Measurements from ENCODE around the gene ACY1.

ACY1 gene

DNA sequence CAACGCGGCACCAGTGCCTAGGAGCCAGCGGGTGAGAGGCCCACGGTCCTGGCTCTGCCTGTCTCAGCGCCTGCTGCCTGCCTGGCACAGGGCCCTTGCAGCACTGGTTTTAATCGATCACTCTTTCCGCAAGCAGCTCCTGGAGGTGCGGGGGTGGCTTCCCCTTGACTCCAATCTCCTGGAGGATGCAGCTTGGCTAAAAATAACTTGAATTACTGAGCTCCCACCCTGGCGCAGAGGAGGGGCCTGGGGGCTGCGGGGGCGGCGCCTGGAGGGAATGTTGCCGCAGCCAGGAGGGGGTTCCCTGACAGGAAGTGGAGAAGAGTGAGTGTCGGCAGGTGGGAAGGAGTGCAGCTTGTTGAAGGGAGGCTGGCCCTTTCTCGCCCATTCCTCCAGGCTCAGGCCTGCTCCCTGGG, 22.2 kb downstream of the ACY1 start:
- DNase-seq (ENCODE audit: low read depth) = no peak

DNA sequence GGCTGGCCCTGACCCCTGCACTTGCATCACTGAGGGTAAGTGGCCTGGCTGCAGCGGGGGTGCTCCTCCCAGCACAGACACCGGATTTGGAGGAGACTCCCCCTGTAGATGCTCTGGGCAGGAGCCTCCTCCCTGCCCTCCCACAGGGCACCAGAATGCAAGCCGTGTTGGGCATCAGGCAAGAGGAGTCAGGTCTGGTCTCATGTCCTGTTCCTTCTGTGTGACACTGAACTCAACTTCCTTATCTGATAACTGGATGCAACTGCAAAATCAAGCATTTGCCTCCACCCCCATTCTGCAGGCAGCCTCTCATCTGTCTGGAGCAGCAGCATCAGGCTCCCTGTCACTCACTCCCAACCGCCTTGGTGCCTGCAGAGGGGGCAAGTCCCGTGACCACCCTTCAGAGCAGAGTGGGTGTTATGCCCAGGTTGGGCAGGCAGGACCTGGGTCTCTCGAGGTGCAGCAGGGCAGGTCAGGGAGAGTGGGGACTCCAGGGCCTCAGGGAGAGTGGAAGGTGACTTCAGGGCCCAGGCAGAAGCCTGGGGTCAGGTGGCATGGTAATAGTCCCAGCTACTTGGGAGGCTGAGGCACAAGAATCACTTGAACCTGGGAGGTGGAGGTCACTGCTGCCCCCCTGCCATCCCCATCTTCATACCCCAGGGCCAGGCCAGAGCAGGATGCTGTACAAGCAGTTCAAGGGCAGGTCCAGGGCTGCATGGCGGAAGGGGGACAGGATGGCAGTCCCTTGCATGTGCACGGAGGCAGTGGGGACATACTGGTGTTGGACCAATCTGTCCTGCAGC, 22.9 kb downstream of the ACY1 start:
- no peak for DNase-seq (ENCODE audit: low read depth)

DNA sequence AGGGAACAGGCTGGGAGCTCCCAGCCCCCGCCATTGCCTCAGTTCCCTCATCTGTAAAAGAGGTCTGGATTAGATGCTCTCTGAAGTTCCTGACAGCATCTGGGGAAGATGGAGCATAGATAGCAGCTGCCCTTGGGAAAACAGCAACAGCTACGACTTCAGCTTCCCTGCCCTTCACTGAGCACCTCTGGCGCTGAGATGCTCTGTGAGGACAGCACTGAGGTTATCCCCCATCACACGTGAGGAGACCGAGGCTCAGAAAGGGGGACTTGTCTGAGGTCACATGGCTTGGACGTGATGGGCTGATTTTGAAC, 23.4 kb downstream of the ACY1 start:
- DNase-seq (ENCODE audit: low read depth) = no peak

DNA sequence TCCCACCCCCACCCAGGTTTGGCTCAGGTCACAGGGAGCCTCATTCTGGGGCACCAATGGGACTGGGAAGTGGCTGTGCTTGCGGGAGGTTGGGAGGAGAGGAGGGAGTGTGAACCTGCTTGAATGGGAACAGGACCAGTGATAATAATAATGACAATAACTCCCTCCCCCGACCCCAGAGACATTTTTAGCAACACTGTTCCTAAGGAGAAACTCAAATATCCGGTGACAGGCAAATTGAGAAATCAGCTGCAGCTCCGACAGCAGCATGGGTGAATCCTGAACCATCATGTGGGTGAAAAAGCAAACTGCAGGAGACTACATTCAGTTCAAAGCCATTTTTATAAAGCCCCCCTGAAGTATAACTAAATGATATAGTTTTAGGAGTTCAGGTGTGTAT, 24.0 kb downstream of the ACY1 start:
- no peak for DNase-seq (ENCODE audit: low read depth)

DNA sequence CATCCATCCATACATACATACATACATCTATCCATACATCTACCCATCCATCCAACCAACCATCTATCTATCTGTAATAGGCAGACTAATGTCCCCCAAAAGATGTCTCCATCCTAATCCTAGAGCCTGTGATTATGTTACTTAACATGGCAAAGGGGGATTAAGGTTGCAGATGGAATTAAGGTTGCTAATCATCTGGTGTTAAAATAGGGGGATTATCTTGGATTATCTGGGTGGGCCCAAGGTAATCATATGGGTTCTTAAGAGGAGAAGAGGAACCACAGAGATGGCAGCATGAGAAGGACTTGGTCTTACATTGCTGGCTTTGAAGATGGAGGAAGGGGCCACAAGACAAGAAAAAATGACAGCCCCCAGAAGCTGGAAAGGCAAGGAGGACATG, 27.1 kb downstream of the ACY1 start:
- DNase-seq (ENCODE audit: low read depth) = no peak

DNA sequence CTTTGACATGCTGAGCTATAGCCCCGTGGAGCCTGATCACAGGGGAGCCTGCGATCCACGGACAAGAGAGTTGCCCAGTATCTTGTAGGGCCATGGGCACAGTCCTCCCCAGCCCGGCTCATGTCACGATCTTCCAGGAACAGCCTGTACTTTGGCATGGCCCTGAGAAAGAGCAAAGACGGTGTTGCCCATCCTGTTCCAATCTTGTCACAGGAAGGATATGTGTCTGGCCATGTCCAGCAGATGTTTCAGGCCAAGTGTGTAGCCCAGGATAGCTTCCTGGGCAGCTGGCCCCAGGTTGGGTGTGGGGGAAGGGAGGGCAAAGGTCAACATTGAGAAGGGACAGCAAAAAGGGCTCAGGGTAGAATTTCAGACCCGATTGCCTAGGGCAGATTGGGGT, 29.4 kb downstream of the ACY1 start:
- no peak for DNase-seq (ENCODE audit: low read depth)

DNA sequence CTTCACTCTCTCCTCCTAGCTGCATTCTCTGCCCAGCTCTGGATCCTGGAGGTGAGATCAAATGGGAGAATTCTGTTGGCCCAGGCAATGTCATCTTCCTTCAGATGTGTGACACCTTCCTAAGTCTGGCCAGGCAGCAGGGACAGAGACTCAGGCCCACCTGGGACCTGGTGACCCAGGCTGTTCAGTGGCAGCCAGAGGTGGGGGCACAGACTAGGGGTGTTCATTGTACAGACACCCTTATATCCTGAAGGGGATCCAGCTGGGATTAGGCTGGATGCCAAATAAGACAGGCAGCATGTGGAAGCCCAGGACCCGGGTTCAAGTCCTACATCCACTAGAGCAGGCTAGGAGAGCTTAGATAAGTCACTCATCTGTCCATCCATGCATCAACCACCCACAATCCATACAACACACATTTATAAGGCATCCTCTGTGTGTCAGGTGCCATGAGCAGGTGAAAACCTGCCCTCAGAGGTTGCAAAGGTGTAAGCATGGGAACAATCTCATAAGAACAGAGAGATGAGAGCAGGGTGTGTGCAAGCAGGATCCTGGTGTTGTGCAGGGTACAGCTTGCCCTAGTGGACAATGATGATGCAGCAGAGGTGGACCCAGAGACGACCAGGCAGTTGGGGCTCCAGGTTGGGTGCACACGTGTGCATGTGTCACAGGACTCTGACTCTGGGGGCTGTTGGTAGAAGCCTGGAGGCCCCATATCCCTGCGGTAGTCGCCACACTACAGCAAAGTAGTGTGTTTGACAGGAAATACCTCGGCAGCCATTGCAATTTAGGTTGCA, 30.7 kb downstream of the ACY1 start:
- no peak for DNase-seq (ENCODE audit: low read depth)

DNA sequence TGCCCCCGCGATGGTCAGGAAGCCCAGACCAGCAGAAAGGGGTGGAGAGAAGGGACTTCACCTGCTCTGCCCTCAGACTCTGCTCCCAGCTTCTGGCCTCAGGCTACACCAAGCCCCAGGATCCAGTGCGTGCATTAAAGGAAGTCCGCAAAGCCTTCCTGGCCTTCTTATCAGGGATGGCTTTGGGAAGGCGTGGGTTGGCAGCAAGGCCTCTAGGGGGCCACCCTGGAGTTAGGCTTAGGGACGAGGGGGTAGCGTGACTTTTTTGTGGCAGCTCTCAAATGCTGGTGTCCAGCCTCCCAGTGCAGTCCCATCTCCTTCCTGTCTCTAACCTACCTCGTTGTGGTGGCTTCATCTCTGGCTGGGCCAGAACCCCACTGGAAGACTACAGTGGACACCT, 31.3 kb downstream of the ACY1 start:
- no peak for DNase-seq (ENCODE audit: low read depth)

DNA sequence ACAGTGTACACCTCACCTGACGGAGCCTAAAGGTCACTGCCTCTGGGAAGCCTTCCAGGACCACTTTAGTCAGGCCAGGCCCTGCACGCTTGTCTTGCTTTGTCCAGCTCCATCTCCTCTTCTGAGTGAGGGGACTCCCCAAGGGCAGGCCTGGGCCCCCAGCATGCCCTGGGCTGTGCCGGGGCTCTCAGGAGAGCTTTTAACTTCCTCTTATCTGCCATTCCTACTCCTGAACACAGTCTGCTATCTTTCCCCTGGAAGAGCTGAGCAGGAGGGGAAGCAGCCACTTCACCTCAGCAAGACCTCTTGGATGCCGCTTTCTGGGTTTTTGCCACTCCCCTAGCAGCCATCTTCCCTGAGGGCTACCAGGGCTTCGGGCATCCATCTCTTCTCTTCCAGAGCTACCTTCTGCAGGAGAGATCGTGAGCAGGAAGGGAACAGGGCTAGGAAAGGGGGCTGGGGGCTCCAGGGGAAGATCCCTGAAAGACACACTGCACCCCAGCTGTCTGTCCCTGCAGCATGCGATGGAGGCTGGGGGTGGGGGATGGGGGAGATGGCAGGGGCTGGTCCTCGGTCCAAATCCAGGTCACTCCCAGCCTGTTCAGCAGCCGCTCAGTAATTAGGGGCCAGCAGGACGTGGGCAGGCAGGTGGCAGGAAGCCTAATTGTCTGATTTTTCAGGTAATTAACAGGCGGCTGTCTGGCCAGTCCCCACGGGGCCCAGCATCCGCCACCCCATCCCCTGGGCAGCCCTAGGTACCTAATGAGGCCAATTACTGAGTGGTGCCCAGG, 32.3 kb downstream of the ACY1 start:
- no peak for DNase-seq (ENCODE audit: low read depth)

DNA sequence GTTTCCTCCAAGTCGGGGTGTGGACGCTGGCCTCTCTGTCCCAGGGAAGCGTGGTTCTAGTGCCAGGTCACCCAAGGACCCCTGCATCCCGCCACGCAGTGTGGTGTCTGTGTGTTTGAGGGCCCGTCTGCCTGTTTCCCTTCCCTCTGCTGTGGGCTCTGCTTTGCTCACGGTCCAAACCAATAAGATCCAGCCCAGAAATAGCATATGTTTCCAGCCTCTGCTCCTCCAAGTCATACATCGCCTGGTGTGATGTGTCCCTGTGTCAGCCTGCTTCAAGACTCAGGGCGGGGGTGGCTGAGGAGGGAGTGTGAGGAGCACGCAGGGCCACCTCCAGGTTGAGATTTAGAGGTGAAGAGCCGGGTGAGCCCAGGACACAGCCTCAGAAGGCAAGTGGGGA, 34.3 kb downstream of the ACY1 start:
- no peak for DNase-seq (ENCODE audit: low read depth)

DNA sequence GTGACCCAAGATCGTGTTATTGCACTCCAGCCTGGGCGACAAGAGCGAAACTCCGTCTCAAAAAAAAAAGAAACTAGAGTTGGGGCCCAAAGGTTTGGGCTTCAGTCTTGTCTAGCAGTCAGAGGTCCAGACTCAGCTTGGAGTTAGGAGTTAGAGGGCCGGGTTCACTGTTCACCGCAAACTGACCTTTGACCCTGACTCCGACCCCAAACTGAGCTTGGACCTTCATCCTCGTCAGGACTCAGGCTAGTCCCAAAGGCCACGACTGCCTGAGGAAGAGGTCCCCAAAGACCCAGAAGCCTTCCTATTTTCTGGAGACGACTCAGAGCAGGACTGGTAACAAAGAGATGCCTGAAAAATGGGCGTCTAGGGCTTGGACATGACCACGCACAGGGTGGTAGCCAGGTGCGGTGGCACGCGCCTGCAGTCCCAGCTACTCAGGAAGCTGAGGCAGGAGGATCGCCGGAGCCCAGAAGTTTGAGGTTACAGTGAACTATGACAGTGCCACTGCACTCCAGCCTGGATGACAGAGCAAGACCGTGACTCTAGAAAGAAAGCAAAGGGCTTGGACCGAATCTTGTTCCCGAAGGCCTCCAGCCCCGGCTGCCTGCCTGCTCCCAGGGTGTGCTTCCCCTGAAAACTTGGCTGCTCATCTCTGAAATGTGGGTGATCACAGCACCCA, 35.1 kb downstream of the ACY1 start:
- no peak for DNase-seq (ENCODE audit: low read depth)

DNA sequence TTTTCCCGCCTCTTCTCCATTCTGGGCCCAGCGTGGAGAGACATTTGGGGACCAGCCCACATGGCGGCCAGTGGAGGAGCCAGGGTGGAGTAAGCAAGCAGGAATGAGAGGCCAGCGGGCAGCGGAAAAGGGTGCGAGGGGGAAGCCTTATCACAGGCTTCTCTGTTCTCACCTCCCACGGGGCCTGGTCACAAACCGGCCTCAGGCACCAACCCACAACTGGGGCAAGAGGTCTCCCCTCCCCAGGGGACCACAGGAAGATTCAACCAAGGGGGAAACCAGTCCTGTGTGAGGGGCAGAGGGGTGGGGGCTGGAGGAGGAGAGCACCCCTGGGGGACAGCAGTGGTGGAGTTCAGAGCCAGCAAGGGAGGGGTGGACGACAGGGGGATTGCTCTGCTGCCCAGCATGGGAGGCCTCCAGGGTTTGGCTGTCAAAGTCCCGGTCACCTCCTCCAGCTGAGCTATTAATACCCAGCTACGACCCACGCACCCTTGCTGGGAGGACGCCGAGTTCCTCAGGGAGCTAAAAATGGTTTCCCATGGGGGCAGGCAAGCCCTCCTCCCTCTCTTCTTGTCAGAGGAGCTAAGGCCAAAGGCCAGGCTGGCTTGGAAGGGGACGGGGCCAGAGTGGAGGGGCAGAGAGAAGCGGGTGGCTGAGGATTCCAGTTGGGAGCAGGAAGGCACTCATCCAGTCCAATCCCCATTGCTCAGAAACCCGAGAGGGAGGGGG, 36.2 kb downstream of the ACY1 start:
- DNase-seq (ENCODE audit: low read depth) = no peak

DNA sequence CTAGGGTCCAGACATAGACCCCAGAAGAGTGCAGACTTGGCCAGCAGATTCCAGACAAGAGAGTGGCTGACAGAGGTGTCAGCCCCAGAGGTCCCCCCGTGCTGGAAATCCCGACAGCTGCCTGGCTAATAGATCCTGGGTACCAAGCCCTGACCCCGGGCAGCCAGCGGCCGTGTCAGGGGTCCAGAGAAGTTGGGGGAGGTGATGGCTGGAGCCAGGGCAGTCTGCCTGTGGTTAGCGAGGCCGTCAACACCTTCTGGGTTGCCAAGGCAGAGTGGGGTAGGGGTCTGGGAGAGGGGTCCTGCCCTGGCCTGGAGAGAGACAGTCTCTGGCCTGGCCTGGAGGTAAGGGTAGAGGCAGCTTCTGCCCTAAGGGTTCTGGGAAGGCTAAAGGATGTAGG, 37.5 kb downstream of the ACY1 start:
- no peak for DNase-seq (ENCODE audit: low read depth)

DNA sequence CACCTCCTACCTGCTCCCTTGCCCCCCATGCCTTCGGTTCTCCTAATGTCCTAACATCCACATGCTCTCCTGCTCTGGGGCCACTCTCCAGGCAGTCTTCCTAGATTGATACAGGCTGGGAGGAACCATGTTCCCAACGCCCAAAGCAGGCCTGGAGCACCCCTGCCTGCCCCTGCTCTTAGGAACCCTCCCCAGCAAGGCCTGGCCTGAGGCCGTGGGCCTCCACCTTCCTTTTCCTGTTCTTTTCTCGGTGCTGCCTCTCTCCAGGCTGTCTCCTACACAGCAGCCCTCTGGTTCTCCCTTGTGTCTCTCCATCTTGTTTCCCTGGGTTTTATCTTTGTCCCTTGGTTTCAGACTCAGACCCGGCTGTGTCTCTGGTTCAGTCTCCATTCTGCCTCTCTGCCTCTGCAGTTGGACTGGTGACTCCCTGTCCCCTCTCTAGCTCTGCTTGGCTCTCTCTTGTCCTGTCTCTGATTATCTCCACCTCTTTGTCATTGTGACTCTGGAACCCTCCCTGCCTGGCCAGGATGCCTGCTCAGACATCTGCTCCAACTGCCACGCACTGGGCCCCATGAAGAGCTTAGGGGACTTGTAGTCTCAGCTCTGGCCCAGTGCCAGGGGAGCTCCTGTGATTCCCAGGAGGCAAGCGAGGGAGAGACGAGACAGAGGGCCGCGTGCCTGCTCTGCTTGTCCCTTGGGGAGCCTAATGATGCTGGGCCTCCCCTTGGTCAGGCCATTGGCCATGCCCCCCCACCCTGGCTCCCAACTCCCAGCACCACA, 38.3 kb downstream of the ACY1 start:
- DNase-seq (ENCODE audit: low read depth) = no peak

DNA sequence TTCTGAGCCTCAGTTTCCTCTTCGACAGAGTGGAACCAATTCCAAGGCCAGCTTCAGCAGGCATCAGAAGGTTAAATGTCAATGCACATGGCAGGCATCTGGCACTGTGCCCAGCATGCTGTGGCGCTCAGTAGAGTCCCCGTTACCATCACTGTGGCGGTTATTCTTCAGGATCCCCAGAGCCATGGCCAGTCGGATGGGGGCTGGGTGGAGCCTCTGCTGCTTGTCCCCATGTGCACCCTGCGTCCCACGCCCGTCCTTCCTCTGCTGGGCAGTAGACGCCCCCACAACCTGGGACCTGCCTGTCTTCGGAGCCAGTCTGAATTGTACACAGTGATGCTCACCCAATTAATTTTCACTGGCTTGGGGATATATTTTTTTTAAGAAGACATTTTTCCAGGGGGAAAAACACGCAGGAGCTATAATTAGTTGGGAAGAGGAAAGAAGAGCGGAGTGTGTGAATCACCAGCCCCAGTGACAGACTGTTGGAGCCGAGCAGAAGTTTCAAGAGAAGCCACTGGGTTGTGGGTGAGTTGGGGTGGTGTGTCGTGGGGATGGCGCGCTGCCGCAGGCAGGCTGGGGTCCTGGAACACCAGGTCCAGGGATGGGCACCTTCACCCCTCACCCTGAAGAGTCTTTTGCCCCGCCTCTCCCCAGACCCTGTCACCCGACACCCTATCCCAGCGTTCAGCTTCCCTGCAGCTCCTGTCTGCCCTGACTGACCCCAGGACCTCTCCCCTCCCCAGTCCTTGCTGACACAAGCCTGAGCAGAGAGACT, 39.2 kb downstream of the ACY1 start:
- no peak for DNase-seq (ENCODE audit: low read depth)

DNA sequence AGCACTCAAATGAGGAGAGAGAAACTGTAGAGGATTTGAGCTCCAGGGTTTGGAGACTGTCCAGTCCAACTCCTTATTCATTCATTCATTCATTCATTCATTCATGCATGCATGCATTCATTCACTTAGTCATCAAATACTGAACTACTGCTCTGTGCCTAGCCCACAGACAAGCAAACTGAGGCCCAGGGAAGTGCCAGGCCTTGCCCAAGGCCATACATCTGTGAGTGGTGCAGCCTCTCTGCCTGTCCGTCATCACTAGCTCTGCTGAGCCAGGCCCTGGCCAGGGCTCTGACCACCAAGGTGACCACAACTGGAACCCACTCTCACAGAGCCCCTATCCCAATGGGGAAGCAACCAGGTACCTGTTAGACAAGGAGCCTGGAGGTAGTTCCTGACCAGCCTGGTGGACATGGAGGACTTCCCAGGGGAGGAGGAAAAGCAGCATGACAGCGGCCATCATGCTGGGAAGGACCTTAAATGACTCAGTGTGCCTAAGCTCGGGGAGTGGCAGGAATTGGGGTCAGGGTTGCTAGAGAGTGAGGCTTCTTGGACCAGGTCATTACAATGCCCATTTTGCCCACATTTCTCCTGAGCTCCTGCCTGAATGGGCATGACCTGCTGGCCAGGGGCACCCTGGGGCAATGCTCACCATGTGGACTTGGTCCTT, 39.9 kb downstream of the ACY1 start:
- no peak for DNase-seq (ENCODE audit: low read depth)

DNA sequence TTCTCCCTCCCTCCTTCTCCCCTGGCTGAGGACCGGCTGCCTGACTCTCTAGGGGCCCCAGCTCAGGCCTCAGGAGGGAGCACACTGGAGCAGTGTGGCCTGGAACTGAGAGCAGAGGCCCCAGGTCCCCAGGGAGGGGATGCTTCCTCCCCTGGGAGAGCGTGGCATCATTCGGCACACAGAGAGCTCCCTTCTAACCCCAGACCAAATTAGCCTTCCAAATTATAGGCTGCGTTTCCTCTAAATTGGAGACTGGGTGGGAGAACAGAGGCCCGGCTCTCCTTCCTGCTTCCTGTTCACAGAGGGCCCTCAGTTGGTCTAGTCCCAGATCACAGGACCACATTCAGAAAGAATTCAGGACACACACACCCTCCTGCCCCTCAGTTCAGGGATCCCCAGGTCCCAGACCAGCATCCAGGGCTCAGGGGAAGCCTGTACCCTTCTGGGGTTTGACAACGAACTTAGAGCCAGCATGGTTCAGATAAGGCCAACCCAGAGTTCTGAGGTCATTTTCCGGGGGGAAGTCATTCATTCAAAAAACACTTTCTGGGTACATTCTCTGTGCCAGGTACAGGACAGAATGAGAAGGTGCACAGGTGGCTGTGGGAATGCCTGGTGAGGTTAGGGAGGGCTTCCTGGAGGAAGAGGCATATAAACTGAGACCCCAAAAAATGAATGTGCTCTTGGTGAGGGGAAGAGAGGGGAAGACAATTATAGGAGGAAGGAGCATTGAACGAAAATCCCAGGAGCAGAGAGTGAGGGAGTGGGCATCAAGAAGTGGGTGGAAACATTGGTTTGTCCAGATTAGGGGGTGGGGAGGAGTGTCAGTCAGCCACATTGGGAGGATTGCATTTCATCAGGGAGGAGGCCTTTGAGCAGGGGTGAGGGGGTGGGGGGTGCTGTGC, 40.8 kb downstream of the ACY1 start:
- DNase-seq (ENCODE audit: low read depth) = no peak

DNA sequence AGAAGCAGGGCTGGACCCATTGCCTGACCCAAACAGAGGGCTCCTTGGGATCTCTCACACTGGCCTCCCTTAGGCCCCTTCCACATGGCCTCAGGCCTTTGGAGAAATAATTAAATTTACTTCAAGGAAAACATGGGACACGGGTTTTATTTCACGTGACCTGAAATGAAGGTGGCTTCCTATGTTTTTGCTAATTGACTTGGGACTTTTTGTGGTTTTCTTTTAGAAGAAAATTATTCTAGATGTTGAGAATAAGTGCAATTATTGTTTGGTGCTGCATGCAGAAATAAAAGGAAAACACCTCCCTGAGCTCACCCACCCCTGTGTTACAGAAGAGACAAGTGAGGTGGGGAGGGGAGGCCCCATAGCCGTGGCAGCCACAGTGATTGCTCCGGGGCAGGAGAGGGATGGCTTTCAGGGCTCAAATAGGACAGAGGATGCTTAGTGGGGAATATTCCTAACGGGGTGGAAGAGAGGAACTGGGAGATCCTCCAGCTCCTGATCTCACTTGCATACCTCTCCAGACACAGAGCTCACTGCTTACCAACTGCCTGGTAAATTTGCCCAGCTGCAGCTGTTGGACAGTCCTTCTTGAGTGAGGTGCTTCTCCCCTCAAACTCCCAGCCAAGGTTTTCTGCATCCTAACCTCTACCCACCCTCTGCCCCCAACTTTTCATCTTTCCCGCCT, 41.6 kb downstream of the ACY1 start:
- DNase-seq (ENCODE audit: low read depth) = no peak

All from fibroblast of the conjunctiva (primary cell).